Prostate gland (tissue), 2 donors: ENCODE data around the gene FIGNL2. TPM values are rescaled to one million over a fixed set of nuclear protein-coding genes. Genes with fewer than 3 reads are reported as not detected.

Experiments
- DNase-seq: peaks from one replicate; pipeline ENCODE4 v3.0.0-alpha.2; 2019; ENCODE audit warnings: low spot score
- H3K27ac ChIP-seq, 2 donors: fragments of 200-600 bp; sonication (generic); 2 replicates each; pipeline ENCODE4 v1.5.1; 2017 to 2019
- H3K27me3 ChIP-seq: fragments of 200-600 bp; sonication (generic); replicated peaks from 2 replicates; pipeline ENCODE4 v1.5.1; 2019; ENCODE audit not compliant: insufficient read depth
- H3K36me3 ChIP-seq, 2 donors: fragments of 200-600 bp; sonication (generic); 1 replicate in 1 of 2; 2 replicates in 1 of 2; pipeline versions ENCODE4 v1.5.1 to v1.8.1; 2017 to 2019
- H3K4me1 ChIP-seq: fragments of 200-600 bp; sonication (generic); replicated peaks from 2 replicates; pipeline ENCODE4 v1.5.1; 2019
- H3K4me3 ChIP-seq, 2 donors: fragments of 200-600 bp; sonication (generic); 2 replicates each; pipeline ENCODE4 v1.5.1; 2017 to 2019
- H3K9me3 ChIP-seq: fragments of 200-600 bp; sonication (generic); 2 replicates; pipeline ENCODE4 v1.5.1; 2017
- POLR2A ChIP-seq: fragments of 450-650 bp; IDR thresholded peaks from one replicate; pipeline ENCODE4 v1.6.1; 2016; ENCODE audit warnings: antibody characterized with exemption, mild to moderate bottlenecking
- POLR2AphosphoS5 ChIP-seq: sonication (generic); formaldehyde crosslinking; IDR thresholded peaks from one replicate; pipeline ENCODE4 v1.6.1; 2017; ENCODE audit warnings: antibody characterized with exemption
- WGBS: methylation state at CpG from one replicate; pipeline ENCODE4 v1.1.5; 2018; 5-methylcytosine and 5-hydroxymethylcytosine counted together
- intact Hi-C: fragments of 100-400 bp; cut with DNase I; formaldehyde crosslinking; loops from one replicate; pipeline ENCODE4 v1.14.2; 2022
- total RNA-seq, 2 donors: library from RNA; depleted of rRNA; stranded (reverse); fragments of >200 nt; gene quantifications; one replicate each; pipeline ENCODE4 v1.1.0, GENCODE V29; 2016
- TF ChIP-seq, protein P1 (sequence below), 4 experiments: fragments of 200-600 bp in 2 of 4; fragments of 450-650 bp in 2 of 4; sonication (generic) in 2 of 4; IDR thresholded peaks; 1 replicate in 3 of 4; 2 replicates in 1 of 4; pipeline ENCODE4 v1.5.1; 2016 to 2019; ENCODE audit warnings: antibody characterized with exemption in 4 of 4, mild to moderate bottlenecking in 2 of 4, moderate library complexity in 2 of 4

The FIGNL2 gene
- total RNA-seq, 2 donors from 2014 or later = 0.46 to 1.4 TPM

- Histone ChIP-seq H3K27me3 (peaks cover 6% of the 10 kb centered on the region), H3K9me3 (no peaks in the 10 kb centered on the region), H3K4me3 (peak overlapping the region; percentile 7 to 16), H3K4me1 (no peaks in the 10 kb centered on the region), H3K27ac (no peak overlapping the region), H3K36me3 (no peaks in the 10 kb centered on the region)
- no peak for DNase-seq
- TF ChIP-seq, protein P1, sequence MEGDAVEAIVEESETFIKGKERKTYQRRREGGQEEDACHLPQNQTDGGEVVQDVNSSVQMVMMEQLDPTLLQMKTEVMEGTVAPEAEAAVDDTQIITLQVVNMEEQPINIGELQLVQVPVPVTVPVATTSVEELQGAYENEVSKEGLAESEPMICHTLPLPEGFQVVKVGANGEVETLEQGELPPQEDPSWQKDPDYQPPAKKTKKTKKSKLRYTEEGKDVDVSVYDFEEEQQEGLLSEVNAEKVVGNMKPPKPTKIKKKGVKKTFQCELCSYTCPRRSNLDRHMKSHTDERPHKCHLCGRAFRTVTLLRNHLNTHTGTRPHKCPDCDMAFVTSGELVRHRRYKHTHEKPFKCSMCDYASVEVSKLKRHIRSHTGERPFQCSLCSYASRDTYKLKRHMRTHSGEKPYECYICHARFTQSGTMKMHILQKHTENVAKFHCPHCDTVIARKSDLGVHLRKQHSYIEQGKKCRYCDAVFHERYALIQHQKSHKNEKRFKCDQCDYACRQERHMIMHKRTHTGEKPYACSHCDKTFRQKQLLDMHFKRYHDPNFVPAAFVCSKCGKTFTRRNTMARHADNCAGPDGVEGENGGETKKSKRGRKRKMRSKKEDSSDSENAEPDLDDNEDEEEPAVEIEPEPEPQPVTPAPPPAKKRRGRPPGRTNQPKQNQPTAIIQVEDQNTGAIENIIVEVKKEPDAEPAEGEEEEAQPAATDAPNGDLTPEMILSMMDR (IDR thresholded peaks at IDR 0.05) = no peak
- TF ChIP-seq POLR2AphosphoS5 (no peak), POLR2A (no peak)
- 12% methylated on average over 47 of the region's 53 CpGs for WGBS
- intact Hi-C loops = no loop called here
These were observed 15.7 kb upstream of the FIGNL2 start for GRCh38 chr12:51863933-51864832.

DNA sequence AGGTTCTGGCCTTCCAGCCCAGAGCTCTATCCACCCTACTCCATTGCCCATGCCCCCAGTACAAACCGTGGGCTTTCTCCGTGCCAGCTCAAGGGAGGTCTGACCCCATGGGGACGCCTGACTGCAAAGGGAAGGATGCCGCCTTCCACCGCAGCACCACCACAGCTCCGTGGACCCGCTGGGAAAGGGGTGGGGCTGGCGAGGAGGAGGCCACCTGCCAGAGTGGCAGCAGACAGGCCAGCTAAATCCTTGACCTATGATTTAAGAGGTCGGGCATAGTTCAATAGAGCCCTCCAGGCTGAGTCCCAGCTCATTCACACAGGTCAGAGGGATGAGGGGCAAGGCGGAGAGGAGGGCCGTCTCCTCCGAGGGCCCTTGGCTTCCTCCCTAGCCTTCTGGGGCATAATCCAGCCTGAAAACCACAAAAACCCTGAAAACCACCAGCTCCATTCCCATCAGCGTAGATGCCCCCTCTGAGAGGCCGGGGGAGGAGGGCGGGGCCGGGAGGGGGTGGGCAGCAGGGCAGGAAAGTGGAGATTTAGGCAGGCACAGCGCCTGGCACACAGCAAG lies 14.9 kb upstream of the FIGNL2 start:
- intact Hi-C loops = no loop called here
- Histone ChIP-seq H3K4me1 (no peaks in the 10 kb centered on the region), H3K27me3 (peaks cover 5% of the 10 kb centered on the region)

GRCh38 chr12:51862947-51863346 lies 14.4 kb upstream of the FIGNL2 start:
- Histone ChIP-seq H3K9me3 (no peaks in the 10 kb centered on the region), H3K27me3 (peaks cover 5% of the 10 kb centered on the region), H3K27ac (no peak overlapping the region), H3K36me3 (no peaks in the 10 kb centered on the region), H3K4me1 (no peaks in the 10 kb centered on the region), H3K4me3 (no peak overlapping the region)
- intact Hi-C loops = no loop called here
- TF ChIP-seq POLR2AphosphoS5 = no peak
- TF ChIP-seq POLR2A = no peak
- TF ChIP-seq, protein P1 (IDR thresholded peaks at IDR 0.05) = no peak
- no peak for DNase-seq
- WGBS = 88% methylated on average over 4 of the region's 4 CpGs

More for the DNA sequence above, 14.9 kb upstream of the FIGNL2 start:
- no peak for DNase-seq
- whole genome bisulfite sequencing = 49% methylated on average over 17 of the region's 17 CpGs
- Histone ChIP-seq H3K27ac (no peak overlapping the region), H3K9me3 (no peaks in the 10 kb centered on the region), H3K36me3 (no peaks in the 10 kb centered on the region), H3K4me3 (peak overlapping the region in 1 of 2 donors; percentile 16)
- no peak for TF ChIP-seq POLR2AphosphoS5
- no peak for TF ChIP-seq POLR2A
- TF ChIP-seq, protein P1 (IDR thresholded peaks at IDR 0.05) = no peak

DNA sequence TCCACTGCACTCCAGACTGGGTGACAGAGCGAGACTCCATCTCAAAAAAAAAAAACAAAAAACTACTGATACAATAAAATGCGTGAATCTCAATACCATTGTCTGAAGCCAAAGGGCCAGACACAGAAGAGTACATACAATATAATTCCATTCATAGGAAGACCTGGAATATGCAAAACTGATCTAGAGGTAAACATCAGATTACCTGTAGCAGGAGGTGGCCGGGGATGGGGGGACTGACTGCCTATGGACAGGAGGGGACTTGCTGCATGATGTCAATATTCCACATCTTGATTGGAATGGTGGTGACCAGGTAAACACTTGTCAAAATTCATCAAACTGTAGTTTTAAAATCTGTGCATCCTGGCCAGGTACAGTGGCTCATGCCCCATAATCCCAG lies 12.5 kb upstream of the FIGNL2 start:
- Histone ChIP-seq H3K36me3 (no peaks in the 10 kb centered on the region), H3K27me3 (peaks cover 5% of the 10 kb centered on the region), H3K4me1 (no peaks in the 10 kb centered on the region), H3K27ac (no peak overlapping the region), H3K9me3 (no peaks in the 10 kb centered on the region), H3K4me3 (no peak overlapping the region)
- intact Hi-C loops = no loop called here
- TF ChIP-seq POLR2AphosphoS5 (no peak), POLR2A (no peak)
- TF ChIP-seq, protein P1 (IDR thresholded peaks at IDR 0.05) = no peak
- 93% methylated on average over 3 of the region's 3 CpGs for WGBS
- no peak for DNase-seq
